Mesenchymal stem cell (in vitro differentiated cells and primary cell): ENCODE data around the gene TNNI3K.

Source experiments
- DNase-seq: peaks from one replicate; pipeline ENCODE4 v3.0.0-alpha.2; 2013
- H2AFZ ChIP-seq: one replicate; pipeline ENCODE4 v1.6.1; 2013; ENCODE audit warnings: low read depth, mild to moderate bottlenecking, control low read depth, inconsistent platforms, low read length, moderate library complexity
- H2AK5ac ChIP-seq: 2 replicates; pipeline ENCODE4 v1.6.1; 2013; ENCODE audit warnings: low read length, moderate library complexity, mild to moderate bottlenecking, inconsistent platforms; ENCODE audit not compliant: severe bottlenecking
- H2BK120ac ChIP-seq: one replicate; pipeline ENCODE4 v1.6.1; 2013; ENCODE audit warnings: low read depth, mild to moderate bottlenecking, inconsistent platforms, low read length, moderate library complexity
- H2BK12ac ChIP-seq, 2 experiments: one replicate each; pipeline ENCODE4 v1.6.1; 2013; ENCODE audit warnings: inconsistent platforms in 2 of 2, low read length in 2 of 2, mild to moderate bottlenecking in 2 of 2, moderate library complexity in 2 of 2, control low read depth in 1 of 2
- H2BK15ac ChIP-seq: one replicate; pipeline ENCODE4 v1.6.1; 2013; ENCODE audit warnings: mild to moderate bottlenecking, low read depth, inconsistent platforms; ENCODE audit not compliant: poor library complexity, severe bottlenecking
- H2BK5ac ChIP-seq: 2 replicates; pipeline ENCODE4 v1.6.1; 2013; ENCODE audit warnings: low read depth, mild to moderate bottlenecking, low read length, control low read depth, inconsistent platforms; ENCODE audit not compliant: poor library complexity, severe bottlenecking
- H3K14ac ChIP-seq, 2 experiments: one replicate each; pipeline ENCODE4 v1.6.1; 2013; ENCODE audit warnings: inconsistent platforms in 2 of 2, low read length in 2 of 2, control low read depth in 1 of 2, mild to moderate bottlenecking in 1 of 2, moderate library complexity in 1 of 2
- H3K18ac ChIP-seq, 2 experiments: one replicate each; pipeline ENCODE4 v1.6.1; 2013; ENCODE audit warnings: inconsistent platforms in 2 of 2, low read length in 2 of 2, control low read depth in 1 of 2, low read depth in 1 of 2, mild to moderate bottlenecking in 1 of 2
- H3K23ac ChIP-seq, 2 experiments: one replicate each; pipeline ENCODE4 v1.6.1; 2013; ENCODE audit warnings: inconsistent platforms in 2 of 2, low read length in 2 of 2, mild to moderate bottlenecking in 2 of 2, moderate library complexity in 2 of 2, control low read depth in 1 of 2
- H3K27ac ChIP-seq: 2 replicates; pipeline ENCODE4 v1.5.1; 2013; ENCODE audit warnings: mild to moderate bottlenecking, moderate library complexity, low read length, control low read depth, inconsistent platforms; ENCODE audit not compliant: poor library complexity, severe bottlenecking
- H3K27me3 ChIP-seq, 2 experiments: 2 replicates each; pipeline versions ENCODE4 v1.6.1 to v1.7.0; 2013; ENCODE audit warnings: low read length in 2 of 2, mild to moderate bottlenecking in 2 of 2, moderate library complexity in 2 of 2, control low read depth in 1 of 2, inconsistent platforms in 1 of 2; ENCODE audit not compliant: control insufficient read depth in 1 of 2, insufficient read depth in 1 of 2
- H3K36me3 ChIP-seq, 2 experiments: 2 replicates each; pipeline versions ENCODE4 v1.6.1 to v1.7.0; 2013; ENCODE audit warnings: low read length in 2 of 2, control low read depth in 1 of 2, inconsistent platforms in 1 of 2, low read depth in 1 of 2, mild to moderate bottlenecking in 1 of 2; ENCODE audit not compliant: insufficient read depth in 2 of 2, control insufficient read depth in 1 of 2
- H3K4ac ChIP-seq, 2 experiments: one replicate each; pipeline ENCODE4 v1.6.1; 2013; ENCODE audit warnings: inconsistent platforms in 2 of 2, low read length in 2 of 2, mild to moderate bottlenecking in 2 of 2, moderate library complexity in 2 of 2, control low read depth in 1 of 2, low read depth in 1 of 2
- H3K4me1 ChIP-seq: 2 replicates; pipeline ENCODE4 v1.6.1; 2013; ENCODE audit warnings: low read depth, low read length, control low read depth; ENCODE audit not compliant: control insufficient read depth, insufficient read depth
- H3K4me2 ChIP-seq: 2 replicates; pipeline ENCODE4 v1.6.1; 2013; ENCODE audit warnings: low read length, mild to moderate bottlenecking, inconsistent platforms; ENCODE audit not compliant: poor library complexity, severe bottlenecking
- H3K4me3 ChIP-seq, 2 experiments: 2 replicates each; pipeline versions ENCODE4 v1.5.1 to v1.7.0; 2013; ENCODE audit warnings: low read length in 2 of 2, mild to moderate bottlenecking in 2 of 2, control low read depth in 1 of 2, low read depth in 1 of 2; ENCODE audit not compliant: insufficient read depth in 1 of 2
- H3K79me1 ChIP-seq: replicated peaks from 2 replicates; pipeline ENCODE4 v1.6.1; 2013; ENCODE audit warnings: mild to moderate bottlenecking, control low read depth, low read length, inconsistent platforms; ENCODE audit not compliant: poor library complexity, severe bottlenecking
- H3K9ac ChIP-seq: 2 replicates; pipeline ENCODE4 v1.7.0; 2013; ENCODE audit warnings: mild to moderate bottlenecking, low read length, moderate library complexity
- H3K9me3 ChIP-seq: 2 replicates; pipeline ENCODE4 v1.7.0; 2013; ENCODE audit warnings: mild to moderate bottlenecking, low read length; ENCODE audit not compliant: control insufficient read depth
- H4K8ac ChIP-seq: one replicate; pipeline ENCODE4 v1.6.1; 2013; ENCODE audit warnings: inconsistent platforms, mild to moderate bottlenecking, low read length, moderate library complexity
- H4K91ac ChIP-seq: one replicate; pipeline ENCODE4 v1.6.1; 2013; ENCODE audit warnings: mild to moderate bottlenecking, low read length, inconsistent platforms
- WGBS: methylation state at CpG from one replicate; pipeline ENCODE4 v1.1.7; 2013; ENCODE audit warnings: mixed read lengths; 5-methylcytosine and 5-hydroxymethylcytosine counted together

The TNNI3K gene

DNA sequence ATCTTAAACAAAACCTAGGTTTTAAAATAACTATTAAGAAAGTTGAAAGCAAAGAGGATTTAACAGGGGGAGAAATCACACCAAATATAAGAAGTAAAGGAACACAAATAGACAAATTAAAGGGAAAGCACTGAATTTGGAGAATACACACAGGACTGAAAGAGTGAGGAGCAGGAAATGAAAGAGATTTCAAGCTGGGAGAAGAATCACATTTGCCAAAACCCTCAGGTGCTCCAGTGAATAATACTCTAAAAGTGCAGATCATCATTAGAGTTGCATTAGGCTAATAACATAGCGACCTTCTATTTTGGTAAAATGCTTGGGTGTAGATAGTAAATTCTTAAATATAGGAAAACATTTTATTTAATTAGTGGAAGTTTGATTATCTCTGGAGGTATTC is 127.5 kb downstream of the TNNI3K start:
- no peaks in the 10 kb centered on the region for H3K4me1 ChIP-seq
- no peak overlapping the region for H2AK5ac ChIP-seq
- H2AFZ ChIP-seq, result no peak overlapping the region
- H3K4ac ChIP-seq, result no peak overlapping the region
- H4K91ac ChIP-seq, result no peak overlapping the region
- no peak for DNase-seq
- H3K9me3 ChIP-seq, result no peaks in the 10 kb centered on the region
- H3K27ac ChIP-seq, result no peak overlapping the region
- no peak overlapping the region for H3K23ac ChIP-seq
- no peak overlapping the region for H3K4me3 ChIP-seq
- H2BK12ac ChIP-seq, result no peak overlapping the region
- H3K4me2 ChIP-seq, result no peak overlapping the region
- no peaks in the 10 kb centered on the region for H3K36me3 ChIP-seq
- H3K14ac ChIP-seq, result no peak overlapping the region
- no peak overlapping the region for H2BK5ac ChIP-seq
- 88% methylated on average over 1 of the region's 1 CpG for WGBS
- no peak overlapping the region for H3K18ac ChIP-seq
- H3K9ac ChIP-seq, result no peak overlapping the region
- H3K27me3 ChIP-seq, result no peaks in the 10 kb centered on the region
- H2BK120ac ChIP-seq, result no peak overlapping the region
- no peaks in the 10 kb centered on the region for H3K79me1 ChIP-seq
- no peak overlapping the region for H2BK15ac ChIP-seq
- no peak overlapping the region for H4K8ac ChIP-seq

DNA sequence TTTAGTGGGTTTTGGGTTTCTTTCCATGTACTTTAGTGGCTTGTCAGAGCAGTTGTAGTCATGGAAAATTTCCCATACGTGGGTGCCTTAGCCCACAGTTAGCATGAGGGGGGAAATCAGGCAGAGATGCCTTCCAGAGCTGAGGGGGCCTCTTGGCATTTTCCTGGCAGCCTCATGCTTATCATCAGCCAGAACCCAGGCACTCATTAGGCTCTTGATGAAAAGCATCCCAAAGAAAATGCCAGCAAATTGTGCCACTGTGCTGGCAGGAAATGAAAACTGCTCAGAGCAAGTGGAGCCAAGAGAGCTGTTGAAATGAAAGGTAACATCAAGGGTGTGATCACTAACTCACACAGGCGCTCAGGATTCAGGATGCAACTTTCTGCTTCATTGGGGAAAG is 128.0 kb downstream of the TNNI3K start:
- Histone ChIP-seq H3K14ac (no peak overlapping the region), H3K9me3 (no peaks in the 10 kb centered on the region), H3K23ac (no peak overlapping the region), H4K91ac (no peak overlapping the region), H3K79me1 (no peaks in the 10 kb centered on the region), H2BK12ac (no peak overlapping the region), H3K18ac (no peak overlapping the region), H3K27ac (no peak overlapping the region), H3K4me3 (no peak overlapping the region), H3K4me2 (no peak overlapping the region), H2BK15ac (no peak overlapping the region), H2BK120ac (no peak overlapping the region), H3K4me1 (no peaks in the 10 kb centered on the region), H4K8ac (no peak overlapping the region), H2BK5ac (no peak overlapping the region), H3K27me3 (no peaks in the 10 kb centered on the region), H2AK5ac (no peak overlapping the region), H2AFZ (no peak overlapping the region), H3K36me3 (no peaks in the 10 kb centered on the region), H3K4ac (no peak overlapping the region), H3K9ac (no peak overlapping the region)
- no peak for DNase-seq
- WGBS, result 59% methylated on average over 2 of the region's 2 CpGs

DNA sequence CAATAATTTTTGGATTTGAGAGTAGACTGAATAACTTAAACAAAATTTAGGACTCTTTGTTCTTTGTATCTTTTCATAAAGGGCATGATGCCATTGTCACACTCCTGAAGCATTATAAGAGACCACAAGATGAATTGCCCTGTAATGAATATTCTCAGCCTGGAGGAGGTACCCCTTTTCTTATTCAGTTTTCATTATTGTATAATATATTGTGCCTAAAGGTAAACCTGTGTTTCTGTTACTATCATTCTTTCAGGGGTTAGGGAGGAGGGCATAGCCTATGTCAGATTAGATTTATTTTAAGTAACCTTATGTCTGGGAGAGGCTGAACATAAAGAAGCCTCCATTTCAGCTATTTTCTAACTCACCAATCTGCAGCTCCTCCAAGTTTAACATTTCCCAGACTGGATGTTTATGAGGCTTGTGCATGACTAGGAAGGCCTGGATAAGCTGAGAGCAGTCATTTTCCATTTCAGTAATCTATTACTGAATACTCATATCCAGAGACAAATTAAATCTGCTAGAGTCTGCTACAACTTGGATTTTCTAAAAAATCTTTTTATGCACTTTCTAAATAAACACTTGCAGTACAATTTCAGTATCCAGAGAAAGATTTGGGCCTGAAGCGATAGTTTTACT is 132.1 kb downstream of the TNNI3K start:
- no peak overlapping the region for H3K9ac ChIP-seq
- H2BK12ac ChIP-seq, result no peak overlapping the region
- no peak overlapping the region for H2BK15ac ChIP-seq
- H3K79me1 ChIP-seq, result no peaks in the 10 kb centered on the region
- no peak overlapping the region for H2AFZ ChIP-seq
- WGBS, result no CpG with 5 or more reads among the region's 1 CpG
- no peak overlapping the region for H2BK120ac ChIP-seq
- H3K27ac ChIP-seq, result no peak overlapping the region
- H3K4me1 ChIP-seq, result no peaks in the 10 kb centered on the region
- no peak overlapping the region for H3K4me2 ChIP-seq
- H3K18ac ChIP-seq, result no peak overlapping the region
- H3K4ac ChIP-seq, result no peak overlapping the region
- H4K91ac ChIP-seq, result no peak overlapping the region
- DNase-seq, result no peak
- no peak overlapping the region for H4K8ac ChIP-seq
- H3K4me3 ChIP-seq, result no peak overlapping the region
- no peak overlapping the region for H2BK5ac ChIP-seq
- no peaks in the 10 kb centered on the region for H3K9me3 ChIP-seq
- no peak overlapping the region for H2AK5ac ChIP-seq
- H3K27me3 ChIP-seq, result no peaks in the 10 kb centered on the region
- H3K23ac ChIP-seq, result no peak overlapping the region
- no peak overlapping the region for H3K14ac ChIP-seq
- H3K36me3 ChIP-seq, result no peaks in the 10 kb centered on the region

DNA sequence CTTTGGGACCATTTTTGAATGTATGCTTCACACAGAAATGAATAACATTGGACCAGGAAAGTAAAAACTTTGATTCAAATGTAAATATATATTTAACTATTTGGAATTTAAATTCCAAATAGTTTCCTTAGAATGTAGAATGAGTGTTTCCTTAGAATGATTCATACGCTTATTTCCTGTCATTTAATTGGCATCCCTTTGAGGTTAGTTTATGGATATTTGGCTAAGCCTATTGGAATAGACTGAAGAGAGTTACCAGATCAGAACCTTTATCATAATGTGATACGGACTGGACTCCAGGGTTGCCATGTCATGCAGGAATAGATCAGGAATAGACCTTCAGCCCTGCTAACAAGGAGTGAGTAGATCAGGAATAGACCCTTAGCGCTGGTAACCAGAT is 133.1 kb downstream of the TNNI3K start:
- Histone ChIP-seq H2BK15ac (no peak overlapping the region), H4K8ac (no peak overlapping the region), H3K79me1 (no peaks in the 10 kb centered on the region), H3K27me3 (no peaks in the 10 kb centered on the region), H2BK12ac (no peak overlapping the region), H3K27ac (no peak overlapping the region), H3K14ac (no peak overlapping the region), H2AK5ac (no peak overlapping the region), H3K4me1 (no peaks in the 10 kb centered on the region), H3K36me3 (no peaks in the 10 kb centered on the region), H2BK120ac (no peak overlapping the region), H3K9ac (no peak overlapping the region), H3K18ac (no peak overlapping the region), H3K23ac (no peak overlapping the region), H4K91ac (no peak overlapping the region), H2AFZ (no peak overlapping the region), H3K9me3 (no peaks in the 10 kb centered on the region), H3K4me3 (no peak overlapping the region), H3K4ac (no peak overlapping the region), H3K4me2 (no peak overlapping the region), H2BK5ac (no peak overlapping the region)
- DNase-seq, result no peak
- 79% methylated on average over 3 of the region's 3 CpGs for WGBS
